WERI-Rb-1 (cell line): ENCODE measurements around the gene UACA.

Experiments
- DNase-seq: peaks from one replicate; pipeline ENCODE4 v3.0.0-alpha.2; 2020
- H3K27ac ChIP-seq: fragments of 250-450 bp; sonication (Bioruptor Pico); 2 replicates; pipeline ENCODE4 v1.5.1; 2020; ENCODE audit warnings: mild to moderate bottlenecking, moderate library complexity
- H3K27me3 ChIP-seq: fragments of 250-450 bp; sonication (Bioruptor Pico); 2 replicates; pipeline ENCODE4 v1.5.1; 2021; ENCODE audit warnings: mild to moderate bottlenecking, low read depth, moderate library complexity; ENCODE audit not compliant: insufficient read depth, severe bottlenecking
- H3K36me3 ChIP-seq: fragments of 250-450 bp; sonication (Bioruptor Pico); 2 replicates; pipeline ENCODE4 v1.5.1; 2020; ENCODE audit warnings: mild to moderate bottlenecking, moderate library complexity
- H3K4me3 ChIP-seq: 2 replicates; pipeline ENCODE4 v1.5.1; 2011; ENCODE audit warnings: low read depth, mild to moderate bottlenecking, control low read depth, low read length
- H3K9me3 ChIP-seq: fragments of 250-450 bp; sonication (Bioruptor Pico); 2 replicates; pipeline ENCODE4 v1.5.1; 2021; ENCODE audit warnings: mild to moderate bottlenecking, moderate library complexity; ENCODE audit not compliant: severe bottlenecking
- TF ChIP-seq, protein P1 (sequence below): IDR thresholded peaks from 2 replicates; pipeline ENCODE4 v1.5.1; 2011; ENCODE audit warnings: low read depth, mild to moderate bottlenecking, control low read depth, inconsistent platforms, low read length

The UACA gene

DNA sequence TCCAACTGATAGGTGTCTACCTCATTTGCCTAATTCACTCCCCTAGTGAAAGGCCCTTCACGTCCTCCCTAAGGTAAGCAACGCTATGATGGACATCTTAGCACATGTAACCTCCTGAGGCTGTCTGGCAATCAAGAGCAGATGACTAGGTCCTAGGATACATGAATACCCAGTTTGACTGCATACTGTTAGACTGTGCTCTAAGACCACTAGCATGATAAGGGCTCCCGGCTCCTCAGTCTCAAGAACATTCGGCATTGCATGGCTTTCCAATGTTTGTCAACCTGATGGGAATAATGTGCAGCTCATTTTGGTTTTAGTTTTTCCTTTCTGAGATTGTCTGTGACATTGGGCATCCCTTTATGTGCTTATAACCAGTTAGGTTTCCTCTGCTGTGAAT is 152.1 kb downstream of the UACA start:
- H3K9me3 ChIP-seq, result no peaks in the 10 kb centered on the region
- no peak overlapping the region for H3K4me3 ChIP-seq
- no peak for DNase-seq
- TF ChIP-seq, protein P1, sequence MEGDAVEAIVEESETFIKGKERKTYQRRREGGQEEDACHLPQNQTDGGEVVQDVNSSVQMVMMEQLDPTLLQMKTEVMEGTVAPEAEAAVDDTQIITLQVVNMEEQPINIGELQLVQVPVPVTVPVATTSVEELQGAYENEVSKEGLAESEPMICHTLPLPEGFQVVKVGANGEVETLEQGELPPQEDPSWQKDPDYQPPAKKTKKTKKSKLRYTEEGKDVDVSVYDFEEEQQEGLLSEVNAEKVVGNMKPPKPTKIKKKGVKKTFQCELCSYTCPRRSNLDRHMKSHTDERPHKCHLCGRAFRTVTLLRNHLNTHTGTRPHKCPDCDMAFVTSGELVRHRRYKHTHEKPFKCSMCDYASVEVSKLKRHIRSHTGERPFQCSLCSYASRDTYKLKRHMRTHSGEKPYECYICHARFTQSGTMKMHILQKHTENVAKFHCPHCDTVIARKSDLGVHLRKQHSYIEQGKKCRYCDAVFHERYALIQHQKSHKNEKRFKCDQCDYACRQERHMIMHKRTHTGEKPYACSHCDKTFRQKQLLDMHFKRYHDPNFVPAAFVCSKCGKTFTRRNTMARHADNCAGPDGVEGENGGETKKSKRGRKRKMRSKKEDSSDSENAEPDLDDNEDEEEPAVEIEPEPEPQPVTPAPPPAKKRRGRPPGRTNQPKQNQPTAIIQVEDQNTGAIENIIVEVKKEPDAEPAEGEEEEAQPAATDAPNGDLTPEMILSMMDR, result no peak
- H3K36me3 ChIP-seq, result no peaks in the 10 kb centered on the region
- H3K27me3 ChIP-seq, result no peaks in the 10 kb centered on the region
- no peak overlapping the region for H3K27ac ChIP-seq

DNA sequence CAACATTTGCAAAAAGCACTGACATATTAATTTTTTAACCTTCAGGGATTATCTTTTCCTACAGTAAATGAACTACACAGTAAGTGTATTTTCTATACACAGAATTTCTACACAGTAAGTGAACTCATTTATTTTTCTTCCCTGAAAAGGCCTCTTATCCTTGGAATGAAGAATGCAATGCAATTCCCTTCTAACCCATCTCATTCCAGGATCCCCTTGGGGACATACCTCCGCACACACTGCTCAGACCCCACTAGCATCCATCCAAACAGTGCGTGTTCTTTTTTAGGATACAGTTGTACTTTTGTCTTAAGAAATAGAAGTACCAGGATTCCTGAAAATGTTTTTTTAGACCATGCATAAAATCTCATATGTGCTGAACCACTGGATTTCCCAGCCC is 152.8 kb downstream of the UACA start:
- no peak overlapping the region for H3K4me3 ChIP-seq
- H3K27ac ChIP-seq, result no peak overlapping the region
- no peaks in the 10 kb centered on the region for H3K9me3 ChIP-seq
- TF ChIP-seq, protein P1, result no peak
- H3K36me3 ChIP-seq, result no peaks in the 10 kb centered on the region
- no peaks in the 10 kb centered on the region for H3K27me3 ChIP-seq
- DNase-seq, result no peak

DNA sequence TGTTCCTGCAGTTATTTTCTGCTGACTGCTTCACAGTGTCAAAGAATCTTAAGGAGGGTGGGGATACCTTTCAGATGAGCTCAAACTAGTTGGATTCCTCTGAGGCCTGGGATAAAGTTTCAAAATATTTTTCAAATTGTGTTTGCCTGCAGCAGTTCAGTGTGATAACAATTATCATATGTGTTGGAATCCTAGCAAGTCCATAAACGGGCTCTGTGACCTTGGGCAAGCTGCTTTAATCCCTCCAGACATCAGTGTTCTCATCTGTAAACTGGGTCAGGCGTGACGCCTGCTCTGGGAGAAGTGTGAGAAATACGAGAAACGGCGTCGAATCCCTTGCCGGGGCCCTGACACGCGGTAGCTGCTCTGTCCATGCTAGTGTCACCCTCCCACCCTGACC is 153.5 kb downstream of the UACA start:
- no peak for DNase-seq
- Histone ChIP-seq H3K9me3 (no peaks in the 10 kb centered on the region), H3K36me3 (no peaks in the 10 kb centered on the region), H3K27me3 (no peaks in the 10 kb centered on the region), H3K27ac (no peak overlapping the region), H3K4me3 (no peak overlapping the region)
- TF ChIP-seq, protein P1, result no peak

GRCh38 chr15:70608144-70608543 is 155.2 kb downstream of the UACA start:
- Histone ChIP-seq H3K4me3 (no peak overlapping the region), H3K27me3 (no peaks in the 10 kb centered on the region), H3K9me3 (no peaks in the 10 kb centered on the region), H3K27ac (no peak overlapping the region), H3K36me3 (no peaks in the 10 kb centered on the region)
- no peak for DNase-seq
- TF ChIP-seq, protein P1, result no peak

DNA sequence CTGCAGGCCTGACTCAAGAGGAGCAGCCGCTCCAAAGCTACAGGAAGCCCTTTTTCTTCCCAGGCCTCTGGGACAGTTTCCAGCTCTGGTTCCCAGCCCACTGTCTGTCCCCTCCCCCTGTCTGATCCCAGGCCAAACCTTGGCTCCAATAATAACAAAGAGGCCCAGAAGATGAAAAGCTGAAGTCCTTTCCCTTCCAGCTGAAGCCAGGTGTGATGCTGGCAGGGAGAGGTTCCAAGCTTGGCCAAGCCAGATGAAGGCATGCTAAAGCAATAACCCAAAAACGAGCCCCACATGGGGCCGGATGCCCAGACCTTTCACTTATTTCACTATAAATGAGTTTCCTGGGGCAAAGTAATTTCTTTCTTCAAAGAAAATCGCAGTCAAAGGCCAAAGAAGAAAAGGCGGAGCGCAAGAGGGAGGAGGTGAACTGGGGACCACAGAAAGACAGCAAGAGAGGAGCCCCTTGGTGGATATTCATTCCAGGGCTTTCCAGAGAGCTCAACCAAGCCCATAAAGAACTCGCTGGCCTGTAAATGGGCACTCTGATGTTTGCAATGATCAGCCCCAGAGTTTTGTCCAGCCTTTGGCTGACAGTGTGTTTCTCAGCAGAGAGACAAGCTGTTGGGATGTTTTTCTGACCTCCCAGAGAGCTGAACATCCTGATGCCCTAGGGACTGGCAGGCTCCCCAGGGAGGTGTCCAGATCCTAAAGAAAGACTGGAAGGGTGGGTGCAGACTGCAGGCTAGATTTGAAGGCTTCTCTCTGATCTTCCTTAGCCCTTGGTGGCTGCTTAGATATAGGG is 157.6 kb downstream of the UACA start:
- Histone ChIP-seq H3K27me3 (no peaks in the 10 kb centered on the region), H3K27ac (no peak overlapping the region), H3K4me3 (no peak overlapping the region), H3K9me3 (no peaks in the 10 kb centered on the region), H3K36me3 (no peaks in the 10 kb centered on the region)
- TF ChIP-seq, protein P1, result no peak
- DNase-seq, result no peak
